ENCODE data around the gene PTPN4.

GRCh38 chr2:119723784-119724467 lies 35.8 kb upstream of the PTPN4 start:
- TF ChIP-seq CTCF (IDR thresholded peaks at IDR 0.05; ENCODE audit: insufficient read depth, low read length) (no peak), POLR2AphosphoS5 (IDR thresholded peaks at IDR 0.05; ENCODE audit: low read depth) (no peak), REST (IDR thresholded peaks at IDR 0.05; ENCODE audit: insufficient replicate concordance, low read depth) (no peak)
